Fibroblast of villous mesenchyme (primary cell): Measurements from ENCODE around the gene GAS2. TPM values are rescaled to one million over a fixed set of nuclear protein-coding genes. Genes with fewer than 3 reads are reported as not detected.
A peak's percentile ranks its signal among the peaks of the same experiment; 100 is the strongest.

ENCODE experiments used
- DNase-seq: peaks from one replicate; pipeline ENCODE4 v3.0.0-alpha.2; 2010; ENCODE audit warnings: low read depth
- H3K4me3 ChIP-seq: 2 replicates; pipeline ENCODE4 v1.5.1; 2011; ENCODE audit warnings: low read depth, mild to moderate bottlenecking, low read length
- CTCF ChIP-seq: IDR thresholded peaks from 2 replicates; pipeline ENCODE4 v1.5.1; 2012; ENCODE audit warnings: low read depth, mild to moderate bottlenecking, low read length; ENCODE audit not compliant: insufficient read depth
- total RNA-seq: library from RNA; depleted of rRNA; stranded (reverse); fragments of >200 nt; gene quantifications from 2 replicates; pipeline ENCODE4 v1.2.3, GENCODE V29; 2012

The GAS2 gene
- total RNA-seq, 1 donor, result 1.7 TPM

- H3K4me3 ChIP-seq, result no peak overlapping the region
- no peak for DNase-seq
- TF ChIP-seq CTCF, result no peak
Measured at GRCh38 chr11:22780952-22781593, 114.7 kb downstream of the GAS2 start.

- no peak for TF ChIP-seq CTCF
- no peak for DNase-seq
- no peak overlapping the region for H3K4me3 ChIP-seq
Measured at GRCh38 chr11:22785251-22785650, 118.8 kb downstream of the GAS2 start.

- DNase-seq, result no peak
- no peak overlapping the region for H3K4me3 ChIP-seq
- TF ChIP-seq CTCF, result no peak
Measured at GRCh38 chr11:22786475-22786874, 120.1 kb downstream of the GAS2 start.

- no peak overlapping the region for H3K4me3 ChIP-seq
- TF ChIP-seq CTCF, result no peak
- no peak for DNase-seq
Measured at GRCh38 chr11:22787055-22787454, 120.6 kb downstream of the GAS2 start.

- DNase-seq, result peak; percentile 18
- no peak overlapping the region for H3K4me3 ChIP-seq
- peak; percentile 62 for TF ChIP-seq CTCF
Measured at GRCh38 chr11:22787551-22788162, 121.2 kb downstream of the GAS2 start.

- DNase-seq, result no peak
- no peak overlapping the region for H3K4me3 ChIP-seq
- TF ChIP-seq CTCF, result no peak
Measured at GRCh38 chr11:22792497-22792896, 126.1 kb downstream of the GAS2 start.

GRCh38 chr11:22795914-22796313 is 129.5 kb downstream of the GAS2 start:
- no peak overlapping the region for H3K4me3 ChIP-seq
- no peak for TF ChIP-seq CTCF
- no peak for DNase-seq
